ENCODE data around the gene CSNK2A3.

DNA sequence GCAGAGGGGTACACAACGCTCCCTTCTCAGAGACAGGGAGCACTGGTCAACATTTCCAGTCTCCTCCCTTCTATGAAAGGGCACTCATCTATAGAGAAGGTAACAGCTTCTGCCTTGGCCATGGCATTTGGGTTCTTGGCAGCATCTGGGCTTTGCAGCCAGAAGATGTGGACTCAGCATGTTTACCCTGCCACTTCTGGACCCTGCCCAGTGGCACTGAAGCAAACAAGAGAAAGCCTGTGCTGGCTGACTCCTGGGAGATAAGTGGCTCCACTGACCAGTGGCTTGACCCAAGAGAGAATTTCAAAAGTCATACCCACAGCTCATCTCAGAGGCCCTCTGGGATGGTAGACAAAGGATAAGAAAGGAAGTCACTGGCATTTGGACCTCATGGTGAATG, 8.0 kb downstream of the CSNK2A3 start:
- TF ChIP-seq, protein P1, sequence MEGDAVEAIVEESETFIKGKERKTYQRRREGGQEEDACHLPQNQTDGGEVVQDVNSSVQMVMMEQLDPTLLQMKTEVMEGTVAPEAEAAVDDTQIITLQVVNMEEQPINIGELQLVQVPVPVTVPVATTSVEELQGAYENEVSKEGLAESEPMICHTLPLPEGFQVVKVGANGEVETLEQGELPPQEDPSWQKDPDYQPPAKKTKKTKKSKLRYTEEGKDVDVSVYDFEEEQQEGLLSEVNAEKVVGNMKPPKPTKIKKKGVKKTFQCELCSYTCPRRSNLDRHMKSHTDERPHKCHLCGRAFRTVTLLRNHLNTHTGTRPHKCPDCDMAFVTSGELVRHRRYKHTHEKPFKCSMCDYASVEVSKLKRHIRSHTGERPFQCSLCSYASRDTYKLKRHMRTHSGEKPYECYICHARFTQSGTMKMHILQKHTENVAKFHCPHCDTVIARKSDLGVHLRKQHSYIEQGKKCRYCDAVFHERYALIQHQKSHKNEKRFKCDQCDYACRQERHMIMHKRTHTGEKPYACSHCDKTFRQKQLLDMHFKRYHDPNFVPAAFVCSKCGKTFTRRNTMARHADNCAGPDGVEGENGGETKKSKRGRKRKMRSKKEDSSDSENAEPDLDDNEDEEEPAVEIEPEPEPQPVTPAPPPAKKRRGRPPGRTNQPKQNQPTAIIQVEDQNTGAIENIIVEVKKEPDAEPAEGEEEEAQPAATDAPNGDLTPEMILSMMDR (IDR thresholded peaks at IDR 0.05; ENCODE audit: borderline replicate concordance, extremely low read depth, low read length, poor library complexity, severe bottlenecking): no peak
- TF ChIP-seq EZH2 (IDR thresholded peaks at IDR 0.05; ENCODE audit: borderline replicate concordance, low read depth, low read length, severe bottlenecking): no peak

All from DND-41 (cell line).